ENCODE results near the gene LMBR1. TPM values are rescaled to one million over a fixed set of nuclear protein-coding genes. Genes with fewer than 3 reads are reported as not detected.

LMBR1 gene
- total RNA-seq, 1 donor, result 39.4 TPM

GRCh38 chr7:156676263-156676662, 216.7 kb downstream of the LMBR1 start:
- Histone ChIP-seq H3K4me1 (ENCODE audit: insufficient read depth, low read length) (no peaks in the 10 kb centered on the region), H3K27me3 (ENCODE audit: insufficient read depth, low read length) (no peaks in the 10 kb centered on the region), H4K20me1 (ENCODE audit: insufficient read depth, low read length) (no peaks in the 10 kb centered on the region), H3K27ac (ENCODE audit: low read depth, low read length) (no peak overlapping the region), H3K9me3 (ENCODE audit: low read depth, low read length) (no peaks in the 10 kb centered on the region), H2AFZ (ENCODE audit: low read length) (no peak overlapping the region), H3K79me2 (ENCODE audit: insufficient read depth, low read length) (no peaks in the 10 kb centered on the region), H3K4me2 (ENCODE audit: insufficient read depth, low read length) (no peak overlapping the region), H3K4me3 (ENCODE audit: insufficient read depth, low read length) (no peak overlapping the region), H3K36me3 (ENCODE audit: insufficient read depth, low read length) (peaks cover 5% of the 10 kb centered on the region)
- no peak for TF ChIP-seq CTCF (IDR thresholded peaks at IDR 0.05; ENCODE audit: extremely low read depth, low read depth, low read length)
- no peak for DNase-seq (ENCODE audit: insufficient read length, low spot score, missing footprints)

- Histone ChIP-seq H3K79me2 (ENCODE audit: insufficient read depth, low read length) (no peaks in the 10 kb centered on the region), H3K9me3 (ENCODE audit: low read depth, low read length) (no peaks in the 10 kb centered on the region), H3K4me1 (ENCODE audit: insufficient read depth, low read length) (no peaks in the 10 kb centered on the region), H3K4me2 (ENCODE audit: insufficient read depth, low read length) (no peak overlapping the region), H3K36me3 (ENCODE audit: insufficient read depth, low read length) (peaks cover 5% of the 10 kb centered on the region), H2AFZ (ENCODE audit: low read length) (no peak overlapping the region), H3K27me3 (ENCODE audit: insufficient read depth, low read length) (no peaks in the 10 kb centered on the region), H4K20me1 (ENCODE audit: insufficient read depth, low read length) (no peaks in the 10 kb centered on the region), H3K4me3 (ENCODE audit: insufficient read depth, low read length) (no peak overlapping the region), H3K27ac (ENCODE audit: low read depth, low read length) (no peak overlapping the region)
- TF ChIP-seq CTCF (IDR thresholded peaks at IDR 0.05; ENCODE audit: extremely low read depth, low read depth, low read length), result no peak
- no peak for DNase-seq (ENCODE audit: insufficient read length, low spot score, missing footprints)
Measured at GRCh38 chr7:156675721-156676120, 217.3 kb downstream of the LMBR1 start.

- TF ChIP-seq CTCF (IDR thresholded peaks at IDR 0.05; ENCODE audit: extremely low read depth, low read depth, low read length), result no peak
- H3K4me2 ChIP-seq (ENCODE audit: insufficient read depth, low read length), result no peak overlapping the region
- no peak overlapping the region for H2AFZ ChIP-seq (ENCODE audit: low read length)
- no peak overlapping the region for H3K4me3 ChIP-seq (ENCODE audit: insufficient read depth, low read length)
- no peaks in the 10 kb centered on the region for H3K79me2 ChIP-seq (ENCODE audit: insufficient read depth, low read length)
- H3K27ac ChIP-seq (ENCODE audit: low read depth, low read length), result no peak overlapping the region
- no peaks in the 10 kb centered on the region for H3K27me3 ChIP-seq (ENCODE audit: insufficient read depth, low read length)
- no peak for DNase-seq (ENCODE audit: insufficient read length, low spot score, missing footprints)
- no peaks in the 10 kb centered on the region for H4K20me1 ChIP-seq (ENCODE audit: insufficient read depth, low read length)
- no peaks in the 10 kb centered on the region for H3K9me3 ChIP-seq (ENCODE audit: low read depth, low read length)
- H3K4me1 ChIP-seq (ENCODE audit: insufficient read depth, low read length), result no peaks in the 10 kb centered on the region
- peaks cover 3% of the 10 kb centered on the region for H3K36me3 ChIP-seq (ENCODE audit: insufficient read depth, low read length)
Measured at GRCh38 chr7:156673902-156674301, 219.1 kb downstream of the LMBR1 start.

GRCh38 chr7:156673454-156673853, 219.5 kb downstream of the LMBR1 start:
- Histone ChIP-seq H3K27me3 (ENCODE audit: insufficient read depth, low read length) (no peaks in the 10 kb centered on the region), H4K20me1 (ENCODE audit: insufficient read depth, low read length) (no peaks in the 10 kb centered on the region), H3K36me3 (ENCODE audit: insufficient read depth, low read length) (no peaks in the 10 kb centered on the region), H3K9me3 (ENCODE audit: low read depth, low read length) (no peaks in the 10 kb centered on the region), H3K4me3 (ENCODE audit: insufficient read depth, low read length) (no peak overlapping the region), H3K79me2 (ENCODE audit: insufficient read depth, low read length) (no peaks in the 10 kb centered on the region), H3K4me2 (ENCODE audit: insufficient read depth, low read length) (no peak overlapping the region), H2AFZ (ENCODE audit: low read length) (no peak overlapping the region), H3K27ac (ENCODE audit: low read depth, low read length) (no peak overlapping the region), H3K4me1 (ENCODE audit: insufficient read depth, low read length) (no peaks in the 10 kb centered on the region)
- TF ChIP-seq CTCF (IDR thresholded peaks at IDR 0.05; ENCODE audit: extremely low read depth, low read depth, low read length), result no peak
- no peak for DNase-seq (ENCODE audit: insufficient read length, low spot score, missing footprints)
